Activated naive CD8-positive, alpha-beta T cell treated with anti-CD3 and anti-CD28 coated beads, Interleukin-2, amount 50 U/mL, for 24 hours (primary cell): ENCODE measurements around the gene POMGNT2.

Source experiments
- ATAC-seq: fragments of 150-1000 bp; cut with Tn5 transposase; one replicate; pipeline ENCODE4 v1.10.0; 2021
- DNase-seq: peaks from one replicate; pipeline ENCODE4 v3.0.0; 2021
- H3K27ac Mint-ChIP-seq: one replicate; pipeline ENCODE4 v1.8.0; 2021; ENCODE audit warnings: mild to moderate bottlenecking, mixed read lengths
- H3K27me3 Mint-ChIP-seq: one replicate; pipeline ENCODE4 v1.8.0; 2021; ENCODE audit warnings: mixed read lengths
- H3K36me3 Mint-ChIP-seq: one replicate; pipeline ENCODE4 v1.8.0; 2021; ENCODE audit warnings: low read depth, mixed read lengths
- H3K4me1 Mint-ChIP-seq: one replicate; pipeline ENCODE4 v1.8.0; 2021; ENCODE audit warnings: mixed read lengths
- H3K4me3 Mint-ChIP-seq: one replicate; pipeline ENCODE4 v1.8.0; 2021; ENCODE audit warnings: mild to moderate bottlenecking, moderate library complexity, mixed read lengths
- H3K9me3 Mint-ChIP-seq: one replicate; pipeline ENCODE4 v1.8.0; 2021; ENCODE audit warnings: mixed read lengths

The POMGNT2 gene

DNA sequence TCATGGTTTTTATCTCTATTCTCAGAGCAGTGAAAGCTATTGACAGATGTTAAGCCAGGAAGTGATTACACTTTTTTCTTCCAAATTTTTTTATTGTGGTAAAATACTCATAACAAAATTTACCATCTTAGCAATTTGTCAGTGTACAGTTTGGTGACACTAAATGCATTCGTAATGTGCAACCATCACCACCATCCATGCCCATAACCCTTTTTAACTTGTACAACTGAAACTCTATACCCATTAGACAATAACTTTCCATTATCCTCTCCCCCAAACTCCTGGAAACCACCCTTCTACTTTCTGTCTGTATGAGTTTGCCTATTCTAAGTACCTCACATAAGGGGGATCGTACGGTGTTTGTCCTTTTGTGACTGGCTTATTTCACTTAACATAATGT, 15.1 kb upstream of the POMGNT2 start:
- H3K36me3 Mint-ChIP-seq = no peaks in the 10 kb centered on the region
- no peak overlapping the region for H3K4me3 Mint-ChIP-seq
- no peak overlapping the region for H3K27ac Mint-ChIP-seq
- H3K9me3 Mint-ChIP-seq = peaks cover 18% of the 10 kb centered on the region
- DNase-seq (no peak), ATAC-seq (peak; percentile 24)
- H3K4me1 Mint-ChIP-seq = peaks cover 2% of the 10 kb centered on the region
- peaks cover 8% of the 10 kb centered on the region for H3K27me3 Mint-ChIP-seq

DNA sequence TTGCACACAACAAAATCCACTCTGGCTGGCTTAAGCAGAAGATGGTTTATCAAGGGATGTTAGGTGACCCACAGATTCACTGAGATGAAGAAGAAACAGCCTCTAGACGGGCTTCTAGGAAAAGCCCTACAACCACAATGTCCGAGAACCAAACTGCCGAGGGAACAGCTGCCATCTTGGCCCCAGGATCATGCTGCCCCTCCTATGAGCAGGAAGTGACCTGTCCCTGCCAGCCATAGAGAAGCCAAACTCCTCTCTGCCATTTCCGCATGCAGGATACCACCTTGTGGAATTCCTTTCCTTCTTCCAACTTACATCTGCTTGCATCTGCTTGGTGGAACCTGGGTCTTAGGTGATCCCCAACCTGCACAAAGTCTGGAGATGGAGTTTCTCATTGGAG, 11.4 kb upstream of the POMGNT2 start:
- DNase-seq = no peak
- no peak overlapping the region for H3K27ac Mint-ChIP-seq
- no peak for ATAC-seq
- no peaks in the 10 kb centered on the region for H3K36me3 Mint-ChIP-seq
- peaks cover 2% of the 10 kb centered on the region for H3K4me1 Mint-ChIP-seq
- no peaks in the 10 kb centered on the region for H3K9me3 Mint-ChIP-seq
- H3K4me3 Mint-ChIP-seq = no peak overlapping the region
- peaks cover 5% of the 10 kb centered on the region for H3K27me3 Mint-ChIP-seq

DNA sequence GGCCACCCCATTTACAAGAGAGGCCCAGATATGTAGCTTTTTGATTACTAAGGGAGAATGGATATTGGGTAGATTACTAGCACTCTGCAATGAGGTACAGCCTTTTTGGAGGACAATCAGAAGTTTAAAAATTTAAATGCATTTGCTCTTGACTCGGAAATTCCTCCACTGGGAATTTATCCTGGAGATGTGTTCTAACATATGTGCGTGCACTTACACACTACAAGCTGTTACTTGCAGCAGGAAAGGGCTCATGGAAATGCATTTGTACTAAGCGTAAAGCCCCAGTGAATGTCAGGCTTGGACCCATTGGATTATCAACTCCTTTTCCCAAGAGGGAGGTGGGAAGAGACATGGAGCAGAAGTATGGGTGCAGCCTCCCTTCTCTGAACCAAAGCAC, 7.8 kb upstream of the POMGNT2 start:
- ATAC-seq (no peak), DNase-seq (no peak)
- Mint-ChIP-seq H3K36me3 (no peaks in the 10 kb centered on the region), H3K27ac (no peak overlapping the region), H3K4me3 (no peak overlapping the region), H3K4me1 (peaks cover 2% of the 10 kb centered on the region), H3K9me3 (no peaks in the 10 kb centered on the region), H3K27me3 (no peaks in the 10 kb centered on the region)

DNA sequence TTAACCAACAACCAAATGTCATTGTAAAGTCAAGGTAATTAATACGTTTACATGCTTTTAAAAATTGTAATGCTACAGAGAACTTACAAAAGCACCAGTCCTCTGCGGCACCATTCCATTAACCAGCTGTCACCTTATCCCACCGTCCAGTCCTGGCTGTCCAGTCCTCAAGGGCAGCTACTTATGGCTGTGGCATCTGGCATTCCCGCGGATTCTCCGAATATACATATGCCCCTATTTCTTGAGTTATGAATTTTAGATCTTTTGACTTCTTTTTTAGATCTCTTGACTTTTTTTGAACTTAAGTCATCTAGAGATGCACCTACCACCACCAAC, 382 bp upstream of the POMGNT2 start:
- H3K4me3 Mint-ChIP-seq = peak overlapping the region; percentile 81
- peak overlapping the region; percentile 8 for H3K27ac Mint-ChIP-seq
- H3K4me1 Mint-ChIP-seq = peaks cover 22% of the 10 kb centered on the region
- H3K9me3 Mint-ChIP-seq = no peaks in the 10 kb centered on the region
- DNase-seq = no peak
- ATAC-seq = no peak
- H3K36me3 Mint-ChIP-seq = no peaks in the 10 kb centered on the region
- no peaks in the 10 kb centered on the region for H3K27me3 Mint-ChIP-seq

DNA sequence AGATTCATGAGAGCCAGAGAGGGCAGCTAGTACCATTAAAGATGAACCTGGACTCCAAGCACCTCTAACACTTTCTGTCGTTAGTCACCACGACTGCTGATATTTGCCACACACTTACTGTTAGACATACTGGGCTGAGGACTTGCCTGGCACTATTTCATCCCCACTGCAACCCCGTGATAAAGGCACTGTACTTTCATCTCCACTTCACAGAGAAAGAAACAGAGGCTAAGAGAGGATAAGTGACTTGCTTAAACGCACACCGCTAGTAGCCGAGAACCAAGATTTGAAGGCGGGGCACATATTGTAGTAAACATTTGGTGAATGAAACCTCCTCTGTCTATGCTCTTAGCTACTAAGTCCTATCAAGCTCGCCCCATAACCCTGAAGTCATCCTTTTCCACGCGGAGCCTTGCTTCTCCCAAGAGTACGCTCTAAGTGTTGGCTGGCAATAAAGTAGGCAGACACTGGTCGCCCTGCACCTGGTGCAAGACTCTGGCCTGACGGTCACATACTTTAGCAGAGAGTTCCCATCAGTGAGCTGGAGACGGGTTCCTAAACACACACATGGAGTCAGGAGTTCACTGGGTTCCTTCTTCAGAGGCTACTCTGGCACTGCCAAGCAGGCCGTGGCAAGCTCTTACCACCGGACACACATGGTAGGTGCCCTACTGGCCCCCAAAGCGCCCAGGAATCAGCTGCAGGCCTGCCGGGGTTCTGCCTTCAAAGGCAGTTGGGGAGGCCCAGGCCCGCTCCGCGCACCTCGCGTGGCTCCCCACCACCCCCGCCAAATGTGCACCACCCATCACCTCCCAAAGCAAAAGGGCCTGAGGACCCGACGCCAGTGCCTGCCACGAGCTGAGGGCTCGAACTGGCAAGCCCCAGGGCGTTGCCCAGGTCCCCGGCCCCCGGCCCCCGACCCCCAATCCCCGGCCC, 951 bp downstream of the POMGNT2 start:
- peak overlapping the region; percentile 25 for H3K27ac Mint-ChIP-seq
- H3K27me3 Mint-ChIP-seq = no peaks in the 10 kb centered on the region
- H3K4me3 Mint-ChIP-seq = peak overlapping the region; percentile 75
- no peaks in the 10 kb centered on the region for H3K9me3 Mint-ChIP-seq
- ATAC-seq (no peak), DNase-seq (peak; percentile 16)
- H3K4me1 Mint-ChIP-seq = peaks cover 22% of the 10 kb centered on the region
- H3K36me3 Mint-ChIP-seq = no peaks in the 10 kb centered on the region

DNA sequence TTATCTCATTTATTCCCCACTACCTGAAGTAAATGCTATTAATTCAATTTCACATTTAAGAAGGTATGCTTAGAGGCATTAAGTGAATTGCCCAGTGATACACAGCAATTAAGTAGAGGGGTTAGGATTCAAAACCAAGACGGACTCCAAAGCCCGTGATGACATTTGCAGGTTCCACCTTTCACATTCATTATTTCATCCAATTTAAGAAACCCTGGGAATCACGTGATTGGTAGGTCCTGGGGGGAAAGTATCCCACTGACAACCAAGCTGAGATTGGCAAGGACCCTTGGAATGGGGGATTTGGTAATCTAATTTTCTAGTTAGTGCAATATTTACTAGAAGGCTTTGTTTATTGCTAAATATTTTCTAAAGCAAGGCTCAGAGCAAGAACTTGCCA, 1.8 kb downstream of the POMGNT2 start:
- H3K36me3 Mint-ChIP-seq = no peaks in the 10 kb centered on the region
- peaks cover 22% of the 10 kb centered on the region for H3K4me1 Mint-ChIP-seq
- H3K27ac Mint-ChIP-seq = no peak overlapping the region
- H3K27me3 Mint-ChIP-seq = no peaks in the 10 kb centered on the region
- no peak overlapping the region for H3K4me3 Mint-ChIP-seq
- no peak for ATAC-seq
- H3K9me3 Mint-ChIP-seq = no peaks in the 10 kb centered on the region
- DNase-seq = no peak

DNA sequence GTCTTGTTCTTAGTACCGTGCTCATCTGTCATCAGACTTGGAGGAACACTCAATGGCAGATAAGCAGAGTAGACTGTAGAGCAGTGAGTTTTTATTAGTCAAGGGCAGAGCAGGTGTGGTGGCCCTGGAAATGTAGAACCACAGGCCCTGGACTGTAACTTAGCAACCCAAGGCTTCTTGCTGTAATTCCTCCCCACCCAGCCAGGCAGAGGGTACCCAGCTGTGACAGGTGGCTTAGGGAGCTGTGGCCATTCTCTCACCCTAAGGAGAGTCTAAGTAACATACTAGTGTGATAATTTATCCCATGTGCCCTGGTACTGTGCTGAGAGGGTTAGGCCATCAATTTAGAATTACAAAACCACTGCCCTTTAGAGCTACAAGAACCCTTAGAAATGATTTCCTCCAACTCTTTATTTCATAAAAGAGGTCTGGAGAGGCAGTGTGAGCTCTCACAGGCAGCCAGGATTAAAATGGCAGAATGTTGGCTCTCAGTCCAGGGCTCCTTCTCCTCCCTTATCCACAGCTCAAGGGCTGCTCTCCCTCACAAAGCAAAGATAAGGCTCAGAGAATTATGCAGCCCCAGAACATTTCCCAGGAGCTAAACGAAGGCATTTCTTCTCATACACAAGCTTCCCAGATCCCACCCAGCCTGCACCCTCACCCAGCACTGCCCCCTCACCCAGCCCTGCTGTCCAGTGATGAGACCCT, 3.0 kb downstream of the POMGNT2 start:
- peaks cover 22% of the 10 kb centered on the region for H3K4me1 Mint-ChIP-seq
- no peaks in the 10 kb centered on the region for H3K9me3 Mint-ChIP-seq
- H3K27ac Mint-ChIP-seq = no peak overlapping the region
- DNase-seq (no peak), ATAC-seq (no peak)
- no peak overlapping the region for H3K4me3 Mint-ChIP-seq
- no peaks in the 10 kb centered on the region for H3K36me3 Mint-ChIP-seq
- H3K27me3 Mint-ChIP-seq = no peaks in the 10 kb centered on the region

DNA sequence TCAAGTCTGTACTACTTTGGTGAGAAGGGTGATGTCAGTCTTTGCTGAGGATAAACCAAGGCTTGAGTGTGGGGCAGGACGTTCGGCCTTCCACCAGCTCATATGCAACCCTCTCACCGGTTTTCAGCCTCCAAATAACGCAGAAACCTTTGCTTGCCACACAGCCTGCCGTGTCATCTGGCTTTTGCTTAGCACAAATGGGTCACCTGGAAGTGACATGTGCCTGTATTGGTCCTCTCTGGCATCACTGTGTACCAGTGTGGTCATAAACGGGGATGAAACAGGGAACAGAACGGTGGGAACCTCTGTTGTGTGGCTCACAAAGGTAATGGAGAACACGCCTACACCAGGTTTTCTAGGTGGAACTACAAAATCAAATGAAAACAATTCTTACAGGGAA, 7.1 kb downstream of the POMGNT2 start:
- Mint-ChIP-seq H3K4me3 (no peak overlapping the region), H3K36me3 (no peaks in the 10 kb centered on the region), H3K27ac (no peak overlapping the region), H3K9me3 (no peaks in the 10 kb centered on the region), H3K4me1 (peaks cover 3% of the 10 kb centered on the region), H3K27me3 (no peaks in the 10 kb centered on the region)
- ATAC-seq (no peak), DNase-seq (no peak)

DNA sequence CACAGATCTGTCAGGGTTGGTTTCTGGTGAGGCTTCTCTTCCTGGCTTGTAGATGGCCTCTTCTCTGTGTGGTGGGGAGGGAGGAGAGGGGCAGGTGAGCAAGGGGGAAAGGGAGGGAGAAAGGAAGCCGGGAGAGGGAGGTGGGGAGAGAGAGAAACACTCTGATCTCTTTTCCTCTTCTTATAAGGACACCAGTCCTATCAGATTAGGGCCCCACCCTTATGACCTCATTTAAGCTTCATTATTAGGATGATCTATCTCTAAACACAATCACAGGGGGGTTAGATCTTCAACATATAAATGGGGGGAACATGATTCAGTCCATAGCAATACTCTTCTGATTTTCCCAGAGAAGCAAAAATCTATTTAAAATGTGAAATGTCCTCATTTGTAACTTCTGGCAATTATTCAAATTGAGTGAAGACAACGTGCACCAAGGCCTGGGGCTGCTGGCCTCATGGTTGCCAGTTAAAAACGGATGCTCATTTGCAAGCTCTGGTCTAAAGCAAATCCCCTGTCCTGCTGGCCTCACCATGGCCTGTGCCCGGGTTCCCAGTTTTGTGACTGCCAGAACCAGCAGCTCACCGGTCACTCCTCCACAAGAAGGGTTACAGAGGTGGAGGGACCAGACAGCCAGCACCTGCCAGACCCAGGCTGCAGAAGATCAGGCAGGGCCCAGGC, 8.3 kb downstream of the POMGNT2 start:
- Mint-ChIP-seq H3K9me3 (no peaks in the 10 kb centered on the region), H3K36me3 (no peaks in the 10 kb centered on the region), H3K27ac (no peak overlapping the region), H3K27me3 (no peaks in the 10 kb centered on the region), H3K4me3 (no peak overlapping the region), H3K4me1 (no peaks in the 10 kb centered on the region)
- ATAC-seq (no peak), DNase-seq (no peak)

DNA sequence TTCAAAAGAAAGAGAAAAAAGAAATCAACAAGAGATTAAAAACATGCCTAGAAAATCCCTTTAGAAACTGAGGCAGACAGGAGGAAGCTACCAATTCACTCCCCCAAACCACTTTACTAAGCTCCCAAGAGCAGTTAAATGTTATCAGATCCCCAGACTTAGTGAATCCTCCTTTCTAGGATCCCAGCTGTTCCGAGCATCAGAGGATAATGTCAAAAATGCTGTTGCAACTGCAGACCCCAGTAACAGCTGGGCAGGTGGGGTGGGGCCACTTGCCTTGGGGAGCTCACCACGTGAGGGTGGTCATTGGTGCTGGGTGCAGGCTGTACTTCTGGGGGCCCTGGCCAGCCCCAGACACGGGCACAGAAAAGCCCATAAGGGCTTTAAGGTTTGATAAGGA, 9.1 kb downstream of the POMGNT2 start:
- Mint-ChIP-seq H3K36me3 (no peaks in the 10 kb centered on the region), H3K27ac (no peak overlapping the region), H3K27me3 (no peaks in the 10 kb centered on the region), H3K4me3 (no peak overlapping the region), H3K4me1 (no peaks in the 10 kb centered on the region), H3K9me3 (no peaks in the 10 kb centered on the region)
- DNase-seq (no peak), ATAC-seq (no peak)

DNA sequence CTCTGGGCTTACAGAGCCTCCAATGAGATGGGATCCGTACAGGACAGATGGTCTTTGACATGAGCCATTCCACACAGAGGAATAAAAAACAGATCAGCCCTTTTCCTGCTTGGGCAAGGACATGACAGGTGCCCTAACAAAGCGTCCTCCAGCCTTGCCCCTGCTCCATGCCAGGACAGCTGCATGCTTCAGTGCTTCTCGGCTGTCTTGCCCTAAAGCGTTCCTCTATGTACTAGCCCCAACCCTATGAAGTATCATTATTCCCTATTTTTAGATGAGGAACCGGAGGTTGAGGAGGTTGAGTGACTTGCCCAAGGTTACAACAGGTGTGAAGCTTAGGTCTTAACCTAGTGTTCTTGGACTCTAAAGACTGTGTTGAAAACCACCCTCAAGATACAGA, 10.5 kb downstream of the POMGNT2 start:
- H3K4me1 Mint-ChIP-seq = no peaks in the 10 kb centered on the region
- no peak overlapping the region for H3K4me3 Mint-ChIP-seq
- H3K27me3 Mint-ChIP-seq = no peaks in the 10 kb centered on the region
- H3K9me3 Mint-ChIP-seq = no peaks in the 10 kb centered on the region
- H3K27ac Mint-ChIP-seq = no peak overlapping the region
- DNase-seq (no peak), ATAC-seq (no peak)
- H3K36me3 Mint-ChIP-seq = no peaks in the 10 kb centered on the region

DNA sequence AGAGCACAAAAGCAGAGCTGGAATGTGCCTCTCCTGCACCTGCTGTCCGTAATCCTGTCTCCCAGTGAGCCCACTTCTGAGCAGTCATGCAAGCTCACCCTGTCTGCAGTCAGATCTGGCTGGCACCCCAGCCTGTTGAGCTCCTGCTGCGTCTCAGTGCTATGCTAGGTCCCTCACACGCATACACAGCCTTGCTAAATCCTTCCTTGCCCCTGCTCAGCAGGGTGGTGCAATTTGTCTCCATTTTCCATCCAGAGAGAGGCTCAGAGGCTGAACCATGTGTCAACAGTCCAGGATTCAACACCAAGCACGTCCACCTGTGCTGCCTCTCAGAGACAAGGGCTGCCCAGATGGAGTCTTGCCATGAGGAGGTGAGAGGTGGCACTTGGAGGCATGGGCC, 11.0 kb downstream of the POMGNT2 start:
- Mint-ChIP-seq H3K36me3 (no peaks in the 10 kb centered on the region), H3K27ac (no peak overlapping the region), H3K4me1 (no peaks in the 10 kb centered on the region), H3K4me3 (no peak overlapping the region), H3K27me3 (no peaks in the 10 kb centered on the region), H3K9me3 (no peaks in the 10 kb centered on the region)
- no peak for ATAC-seq
- DNase-seq = no peak

DNA sequence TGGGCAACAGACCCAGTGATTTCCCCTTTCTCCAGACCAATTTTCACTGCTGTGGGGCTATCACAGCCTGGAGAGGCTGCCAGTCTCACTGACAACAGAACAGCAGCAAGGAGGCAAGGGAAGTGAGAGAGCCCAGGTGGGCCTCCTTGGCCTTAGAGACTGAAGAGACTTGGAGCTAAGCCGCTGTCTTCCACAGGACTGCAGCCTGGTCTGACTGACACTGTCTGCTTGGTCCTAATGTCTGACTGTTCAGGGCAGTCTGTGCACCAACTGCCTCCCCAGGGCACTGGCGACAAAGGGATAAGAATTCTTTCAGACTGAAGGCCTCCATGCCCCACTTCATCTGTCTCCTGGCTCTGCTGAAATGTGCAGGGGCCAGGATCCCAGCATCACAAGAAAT, 11.5 kb downstream of the POMGNT2 start:
- DNase-seq = no peak
- ATAC-seq = no peak
- Mint-ChIP-seq H3K4me1 (no peaks in the 10 kb centered on the region), H3K27ac (no peak overlapping the region), H3K4me3 (no peak overlapping the region), H3K27me3 (no peaks in the 10 kb centered on the region), H3K36me3 (no peaks in the 10 kb centered on the region), H3K9me3 (no peaks in the 10 kb centered on the region)

DNA sequence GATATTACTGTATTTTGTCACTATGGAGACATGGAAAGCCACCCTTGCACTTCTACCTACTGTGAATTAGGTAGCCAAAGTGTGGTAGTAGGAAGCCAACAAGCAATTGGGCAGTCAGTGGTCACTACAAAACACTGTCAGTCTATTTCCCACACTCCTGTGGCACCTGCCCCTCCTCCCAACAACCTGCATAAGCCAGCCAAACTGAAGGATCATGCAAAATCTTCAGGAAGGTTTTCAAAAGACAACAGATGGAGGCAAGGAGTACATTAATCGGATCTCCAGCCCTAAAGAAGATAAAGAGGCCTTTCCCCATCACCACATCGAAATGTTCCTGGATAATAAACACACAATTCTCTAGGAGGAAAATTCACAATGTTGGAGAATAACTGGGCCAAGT, 11.9 kb downstream of the POMGNT2 start:
- ATAC-seq = no peak
- Mint-ChIP-seq H3K9me3 (no peaks in the 10 kb centered on the region), H3K27me3 (no peaks in the 10 kb centered on the region), H3K4me1 (no peaks in the 10 kb centered on the region), H3K4me3 (no peak overlapping the region), H3K36me3 (no peaks in the 10 kb centered on the region), H3K27ac (no peak overlapping the region)
- no peak for DNase-seq

DNA sequence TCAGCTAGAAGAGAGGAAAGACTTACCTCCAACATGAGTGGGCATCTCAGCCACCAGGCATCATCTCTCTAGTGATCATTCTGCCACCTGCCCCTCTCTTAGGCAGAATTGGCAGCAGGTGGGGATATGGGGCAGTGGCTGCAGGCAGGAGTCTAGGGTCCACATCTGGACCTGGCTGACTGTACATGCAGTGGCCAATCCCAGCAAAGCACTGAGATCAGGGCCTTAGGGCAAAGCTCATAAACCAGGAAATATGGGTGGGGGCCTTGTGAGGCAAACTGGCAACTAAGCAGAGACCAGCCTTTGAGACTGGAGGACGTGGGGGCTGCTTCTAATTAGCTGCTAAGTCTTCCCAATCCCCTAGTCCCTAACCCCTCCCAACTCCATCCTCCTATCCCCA, 12.9 kb downstream of the POMGNT2 start:
- DNase-seq (no peak), ATAC-seq (no peak)
- no peak overlapping the region for H3K27ac Mint-ChIP-seq
- no peak overlapping the region for H3K4me3 Mint-ChIP-seq
- H3K9me3 Mint-ChIP-seq = no peaks in the 10 kb centered on the region
- no peaks in the 10 kb centered on the region for H3K36me3 Mint-ChIP-seq
- no peaks in the 10 kb centered on the region for H3K27me3 Mint-ChIP-seq
- H3K4me1 Mint-ChIP-seq = no peaks in the 10 kb centered on the region
